Stimulated activated CD4-positive, alpha-beta T cell treated with anti-CD3 and anti-CD28 coated beads, Interleukin-1b, Interleukin-23, amount 100 ng/mL, for 4 hours (primary cell): Measurements from ENCODE around the gene NOL4L.

ENCODE experiments used
- DNase-seq, 2 donors: peaks; one replicate each; pipeline ENCODE4 v3.0.0-alpha.2; 2020; ENCODE audit warnings: low read depth in 2 of 2

The NOL4L gene

GRCh38 chr20:32523613-32524213, 61.4 kb downstream of the NOL4L start:
- DNase-seq: no peak

- DNase-seq: no peak
Measured at GRCh38 chr20:32522776-32523612, 62.1 kb downstream of the NOL4L start.

GRCh38 chr20:32522526-32522775, 62.7 kb downstream of the NOL4L start:
- DNase-seq: no peak

GRCh38 chr20:32521780-32522525, 63.2 kb downstream of the NOL4L start:
- DNase-seq: peak; percentile 65 to 66

GRCh38 chr20:32520927-32521203, 64.3 kb downstream of the NOL4L start:
- no peak for DNase-seq

- DNase-seq: no peak
Measured at GRCh38 chr20:32519381-32519730, 65.8 kb downstream of the NOL4L start.

- no peak for DNase-seq
Measured at GRCh38 chr20:32518593-32519380, 66.3 kb downstream of the NOL4L start.

- DNase-seq: no peak
Measured at GRCh38 chr20:32517914-32518592, 67.1 kb downstream of the NOL4L start.

GRCh38 chr20:32517518-32517873, 67.6 kb downstream of the NOL4L start:
- DNase-seq: no peak

- DNase-seq: no peak
Measured at GRCh38 chr20:32516583-32517517, 68.3 kb downstream of the NOL4L start.

- DNase-seq: no peak
Measured at GRCh38 chr20:32515631-32516101, 69.5 kb downstream of the NOL4L start.

- DNase-seq: no peak
Measured at GRCh38 chr20:32514760-32515159, 70.4 kb downstream of the NOL4L start.

GRCh38 chr20:32513031-32513866, 71.9 kb downstream of the NOL4L start:
- no peak for DNase-seq

- DNase-seq: no peak
Measured at GRCh38 chr20:32512047-32512385, 73.1 kb downstream of the NOL4L start.

GRCh38 chr20:32511358-32512046, 73.6 kb downstream of the NOL4L start:
- DNase-seq: no peak

GRCh38 chr20:32510601-32511357, 74.4 kb downstream of the NOL4L start:
- DNase-seq: no peak

- no peak for DNase-seq
Measured at GRCh38 chr20:32510120-32510600, 75.0 kb downstream of the NOL4L start.

GRCh38 chr20:32509639-32510066, 75.5 kb downstream of the NOL4L start:
- DNase-seq: no peak

GRCh38 chr20:32508775-32509119, 76.4 kb downstream of the NOL4L start:
- no peak for DNase-seq
